GM23248 (cell line): ENCODE results near the gene TMEM178B.
"Not testable (repeated sequence)": the region's sequence is repeated elsewhere in the genome, so short reads cannot be mapped to it uniquely, and the experiment has no call there.

ENCODE experiments used
- EZH2 ChIP-seq: fragments of 200-600 bp; sonication (generic); IDR thresholded peaks from 2 replicates; pipeline ENCODE4 v1.6.1; 2018; ENCODE audit warnings: antibody characterized with exemption, mild to moderate bottlenecking; ENCODE audit not compliant: insufficient read depth, poor library complexity, severe bottlenecking
- EZH2phosphoT487 ChIP-seq: fragments of 200-600 bp; sonication (generic); IDR thresholded peaks from 2 replicates; pipeline ENCODE4 v1.6.1; 2018; ENCODE audit warnings: antibody characterized with exemption, moderate library complexity, mild to moderate bottlenecking, low read depth; ENCODE audit not compliant: insufficient read depth

DNA sequence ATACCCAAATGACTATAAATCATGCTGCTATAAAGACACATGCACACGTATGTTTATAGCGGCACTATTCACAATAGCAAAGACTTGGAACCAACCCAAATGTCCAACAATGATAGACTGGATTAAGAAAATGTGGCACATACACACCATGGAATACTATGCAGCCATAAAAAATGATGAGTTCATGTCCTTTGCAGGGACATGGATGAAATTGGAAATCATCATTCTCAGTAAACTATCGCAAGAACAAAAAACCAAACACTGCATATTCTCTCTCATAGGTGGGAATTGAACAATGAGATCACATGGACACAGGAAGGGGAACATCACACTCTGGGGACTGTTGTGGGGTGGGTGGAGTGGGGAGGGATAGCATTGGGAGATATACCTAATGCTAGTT, 35.8 kb upstream of the TMEM178B start:
- not testable (repeated sequence) for TF ChIP-seq EZH2phosphoT487, EZH2
